Nephron (organoid): ENCODE data around the gene ZNF248.
A peak's percentile ranks its signal among the peaks of the same experiment; 100 is the strongest.

Experiments
- H3K27ac Mint-ChIP-seq, 3 experiments: 2 replicates each; pipeline ENCODE4 v1.8.0; 2020; ENCODE audit warnings: mixed read lengths in 3 of 3, mild to moderate bottlenecking in 2 of 3, moderate library complexity in 1 of 3
- H3K27me3 Mint-ChIP-seq: 2 replicates; pipeline ENCODE4 v1.8.0; 2021; ENCODE audit warnings: low read depth, mild to moderate bottlenecking, moderate library complexity, mixed read lengths
- H3K36me3 Mint-ChIP-seq: 2 replicates; pipeline ENCODE4 v1.8.0; 2020; ENCODE audit warnings: low read depth, mixed read lengths
- H3K4me1 Mint-ChIP-seq: 2 replicates; pipeline ENCODE4 v1.8.0; 2020; ENCODE audit warnings: mixed read lengths
- H3K4me3 Mint-ChIP-seq, 3 experiments: 2 replicates each; pipeline ENCODE4 v1.8.0; 2020; ENCODE audit warnings: mild to moderate bottlenecking in 3 of 3, mixed read lengths in 3 of 3, moderate library complexity in 2 of 3
- H3K9me3 Mint-ChIP-seq: 2 replicates; pipeline ENCODE4 v1.8.0; 2020; ENCODE audit warnings: mixed read lengths
- TF ChIP-seq, protein P1 (sequence below), 3 experiments: fragments of 200-600 bp; sonication (generic); IDR thresholded peaks; one replicate each; pipeline ENCODE4 v1.5.0; 2021; ENCODE audit warnings: antibody characterized with exemption in 3 of 3; ENCODE audit not compliant: unreplicated experiment in 3 of 3

The ZNF248 gene

DNA sequence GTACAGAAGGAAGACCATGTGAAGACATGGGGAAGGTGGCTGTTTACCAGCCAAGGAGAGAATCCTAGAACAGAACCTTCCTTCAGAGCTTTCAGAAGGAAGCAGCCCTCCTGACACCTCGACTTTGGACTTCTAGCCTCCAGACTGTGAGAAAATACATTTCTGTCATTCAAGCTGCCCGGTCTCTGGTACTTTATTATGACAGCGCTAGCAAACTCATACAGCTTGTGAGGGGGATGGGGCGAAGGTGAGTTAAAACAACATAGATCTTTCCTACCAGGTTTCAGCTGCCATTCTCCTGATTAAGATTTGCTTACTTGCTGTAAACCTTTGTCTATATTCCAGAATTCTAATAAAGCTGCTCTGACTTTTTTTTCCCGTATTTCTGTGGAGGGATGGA, 14.9 kb upstream of the ZNF248 start:
- Mint-ChIP-seq H3K36me3 (no peaks in the 10 kb centered on the region), H3K27me3 (no peaks in the 10 kb centered on the region), H3K4me3 (no peak overlapping the region)

DNA sequence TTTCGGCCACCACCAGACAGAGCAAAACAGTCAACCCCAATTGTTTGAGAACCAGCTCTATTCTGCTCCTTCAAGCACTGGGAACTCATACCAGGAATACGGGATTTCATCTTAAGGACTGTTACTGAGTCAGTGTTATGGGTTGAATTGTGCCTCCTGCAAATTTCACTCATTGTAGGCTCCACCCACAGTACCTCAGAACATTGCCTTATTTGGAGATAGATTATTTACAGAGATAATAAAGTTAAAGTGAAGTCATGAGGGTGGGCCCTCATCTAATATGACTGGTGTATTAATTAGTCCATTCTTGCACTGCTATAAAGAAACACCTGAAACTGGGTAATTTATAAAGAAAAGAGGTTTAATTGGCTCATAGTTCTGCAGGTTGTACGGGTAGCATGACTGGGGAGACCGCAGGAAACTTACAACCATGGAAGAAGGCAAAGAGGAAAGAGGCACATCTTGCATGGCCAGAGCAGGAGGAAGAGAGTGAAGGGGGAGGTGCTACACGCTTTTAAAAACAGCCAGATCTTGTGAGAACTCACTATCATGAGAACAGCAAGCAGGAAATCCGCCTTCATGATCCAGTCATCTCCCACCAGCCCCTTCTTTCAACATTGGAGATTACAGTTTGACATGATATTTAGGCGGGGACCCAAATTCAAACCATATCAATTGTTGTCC, 14.3 kb upstream of the ZNF248 start:
- Mint-ChIP-seq H3K4me3 (no peak overlapping the region), H3K4me1 (no peaks in the 10 kb centered on the region), H3K27ac (no peak overlapping the region), H3K9me3 (peaks cover 28% of the 10 kb centered on the region), H3K36me3 (no peaks in the 10 kb centered on the region), H3K27me3 (no peaks in the 10 kb centered on the region)
- TF ChIP-seq, protein P1, sequence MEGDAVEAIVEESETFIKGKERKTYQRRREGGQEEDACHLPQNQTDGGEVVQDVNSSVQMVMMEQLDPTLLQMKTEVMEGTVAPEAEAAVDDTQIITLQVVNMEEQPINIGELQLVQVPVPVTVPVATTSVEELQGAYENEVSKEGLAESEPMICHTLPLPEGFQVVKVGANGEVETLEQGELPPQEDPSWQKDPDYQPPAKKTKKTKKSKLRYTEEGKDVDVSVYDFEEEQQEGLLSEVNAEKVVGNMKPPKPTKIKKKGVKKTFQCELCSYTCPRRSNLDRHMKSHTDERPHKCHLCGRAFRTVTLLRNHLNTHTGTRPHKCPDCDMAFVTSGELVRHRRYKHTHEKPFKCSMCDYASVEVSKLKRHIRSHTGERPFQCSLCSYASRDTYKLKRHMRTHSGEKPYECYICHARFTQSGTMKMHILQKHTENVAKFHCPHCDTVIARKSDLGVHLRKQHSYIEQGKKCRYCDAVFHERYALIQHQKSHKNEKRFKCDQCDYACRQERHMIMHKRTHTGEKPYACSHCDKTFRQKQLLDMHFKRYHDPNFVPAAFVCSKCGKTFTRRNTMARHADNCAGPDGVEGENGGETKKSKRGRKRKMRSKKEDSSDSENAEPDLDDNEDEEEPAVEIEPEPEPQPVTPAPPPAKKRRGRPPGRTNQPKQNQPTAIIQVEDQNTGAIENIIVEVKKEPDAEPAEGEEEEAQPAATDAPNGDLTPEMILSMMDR (IDR thresholded peaks at IDR 0.05; ENCODE audit: unreplicated experiment in 3 of 3) = no peak

More for the DNA sequence above, 14.9 kb upstream of the ZNF248 start:
- TF ChIP-seq, protein P1 (IDR thresholded peaks at IDR 0.05; ENCODE audit: unreplicated experiment in 3 of 3) = no peak
- no peaks in the 10 kb centered on the region for H3K4me1 Mint-ChIP-seq
- peaks cover 27% of the 10 kb centered on the region for H3K9me3 Mint-ChIP-seq
- H3K27ac Mint-ChIP-seq = no peak overlapping the region

DNA sequence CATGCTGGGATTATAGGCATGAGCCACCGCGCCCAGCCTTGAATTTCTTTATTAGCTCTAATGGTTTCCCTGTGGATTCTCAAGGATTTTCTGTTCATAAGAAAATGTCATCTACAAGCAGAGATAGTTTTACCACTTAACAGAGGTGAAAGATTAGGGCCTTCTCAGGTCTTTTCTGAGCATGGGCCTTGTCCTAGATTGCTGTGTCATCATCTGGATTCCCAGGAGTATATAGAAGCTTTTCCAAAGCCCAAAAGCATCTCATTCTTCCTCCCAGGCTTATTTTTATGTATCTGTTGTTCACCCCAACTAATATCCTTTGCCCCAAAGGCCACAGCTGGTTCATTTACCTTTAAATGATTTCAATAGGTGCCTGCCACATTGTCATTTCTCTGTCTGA, 13.7 kb upstream of the ZNF248 start:
- Mint-ChIP-seq H3K27me3 (no peaks in the 10 kb centered on the region), H3K9me3 (peaks cover 33% of the 10 kb centered on the region)

DNA sequence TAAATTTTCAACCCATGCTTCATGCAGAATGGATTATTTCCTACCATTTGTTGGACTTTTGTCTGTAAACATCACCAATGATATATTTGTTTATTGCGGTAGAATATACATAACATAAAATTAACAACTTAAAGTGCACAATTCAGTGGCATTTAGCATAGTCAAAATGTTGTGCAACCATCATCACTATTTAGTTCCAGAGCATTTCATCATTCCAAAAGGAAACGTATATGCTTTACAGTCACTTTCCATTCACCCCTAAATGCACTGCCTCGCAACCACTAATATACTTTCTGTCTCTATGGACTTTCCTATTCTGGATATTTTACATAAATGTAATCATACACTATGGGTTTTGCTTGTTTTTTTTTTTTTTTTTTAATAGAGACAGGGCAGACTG, 11.4 kb upstream of the ZNF248 start:
- H3K36me3 Mint-ChIP-seq = no peaks in the 10 kb centered on the region
- H3K9me3 Mint-ChIP-seq = peaks cover 42% of the 10 kb centered on the region
- TF ChIP-seq, protein P1 (IDR thresholded peaks at IDR 0.05; ENCODE audit: unreplicated experiment in 3 of 3) = no peak
- H3K4me3 Mint-ChIP-seq = no peak overlapping the region
- H3K4me1 Mint-ChIP-seq = no peaks in the 10 kb centered on the region
- no peaks in the 10 kb centered on the region for H3K27me3 Mint-ChIP-seq
- no peak overlapping the region for H3K27ac Mint-ChIP-seq

More for the DNA sequence above, 13.7 kb upstream of the ZNF248 start:
- TF ChIP-seq, protein P1 (IDR thresholded peaks at IDR 0.05; ENCODE audit: unreplicated experiment in 3 of 3) = no peak
- Mint-ChIP-seq H3K4me1 (no peaks in the 10 kb centered on the region), H3K27ac (no peak overlapping the region), H3K4me3 (no peak overlapping the region), H3K36me3 (no peaks in the 10 kb centered on the region)

DNA sequence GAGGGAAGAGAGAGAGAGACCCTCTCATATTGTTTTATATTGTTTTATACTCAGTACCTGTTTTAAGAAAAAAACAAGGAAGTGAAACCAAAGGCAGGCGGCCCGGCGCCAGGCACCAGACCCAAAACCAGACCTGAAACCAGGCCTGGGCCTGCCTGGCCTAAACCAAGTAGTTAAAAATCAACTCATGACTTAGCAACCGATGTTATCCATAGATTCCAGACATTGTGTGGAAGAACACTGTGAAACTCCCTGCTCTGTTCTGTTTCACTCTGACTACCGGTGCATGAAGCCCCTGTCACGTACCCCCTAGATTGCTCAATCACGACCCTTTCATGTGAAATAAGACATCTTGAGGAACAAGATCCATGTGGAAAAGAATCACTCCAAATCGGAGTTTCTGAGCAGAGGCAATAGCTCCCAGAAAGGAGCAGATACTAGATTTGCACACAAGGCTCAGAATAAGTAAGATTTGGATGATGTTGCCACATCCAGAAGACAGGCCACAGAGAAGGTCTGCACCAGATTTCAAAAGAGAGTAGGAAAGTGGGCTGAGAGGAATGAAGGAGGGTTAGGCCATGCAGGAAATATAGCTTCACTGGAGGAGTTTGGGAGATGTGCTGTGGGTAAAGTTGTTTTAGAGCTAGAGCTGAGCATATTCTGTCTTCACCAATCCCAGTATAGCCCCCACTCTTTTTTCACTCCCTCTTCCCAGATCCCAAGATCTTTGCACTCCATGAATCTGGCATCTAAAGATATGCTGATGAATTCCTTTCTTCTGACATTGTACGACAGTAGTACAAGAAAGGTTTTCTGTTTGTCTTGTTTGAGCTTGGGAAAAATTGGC, 8.8 kb upstream of the ZNF248 start:
- Mint-ChIP-seq H3K4me3 (no peak overlapping the region), H3K9me3 (peaks cover 36% of the 10 kb centered on the region), H3K27ac (peak overlapping the region; percentile 41 to 84 (median 72)), H3K27me3 (no peaks in the 10 kb centered on the region), H3K4me1 (no peaks in the 10 kb centered on the region), H3K36me3 (no peaks in the 10 kb centered on the region)
- TF ChIP-seq, protein P1 (IDR thresholded peaks at IDR 0.05; ENCODE audit: unreplicated experiment in 3 of 3) = no peak
